GM10266 (cell line): ENCODE measurements around the gene COX6A2.
"Not testable (repeated sequence)": the region's sequence is repeated elsewhere in the genome, so short reads cannot be mapped to it uniquely, and the experiment has no call there.

Experiments
- DNase-seq: peaks from one replicate; pipeline ENCODE4 v3.0.0; 2012; ENCODE audit errors: extremely low spot score
- TF ChIP-seq, protein P1 (sequence below): IDR thresholded peaks from 2 replicates; pipeline ENCODE4 v1.5.1; 2012; ENCODE audit warnings: mild to moderate bottlenecking, low read depth; ENCODE audit not compliant: control insufficient read depth, insufficient read depth; ENCODE audit errors: missing control alignments

COX6A2 gene

DNA sequence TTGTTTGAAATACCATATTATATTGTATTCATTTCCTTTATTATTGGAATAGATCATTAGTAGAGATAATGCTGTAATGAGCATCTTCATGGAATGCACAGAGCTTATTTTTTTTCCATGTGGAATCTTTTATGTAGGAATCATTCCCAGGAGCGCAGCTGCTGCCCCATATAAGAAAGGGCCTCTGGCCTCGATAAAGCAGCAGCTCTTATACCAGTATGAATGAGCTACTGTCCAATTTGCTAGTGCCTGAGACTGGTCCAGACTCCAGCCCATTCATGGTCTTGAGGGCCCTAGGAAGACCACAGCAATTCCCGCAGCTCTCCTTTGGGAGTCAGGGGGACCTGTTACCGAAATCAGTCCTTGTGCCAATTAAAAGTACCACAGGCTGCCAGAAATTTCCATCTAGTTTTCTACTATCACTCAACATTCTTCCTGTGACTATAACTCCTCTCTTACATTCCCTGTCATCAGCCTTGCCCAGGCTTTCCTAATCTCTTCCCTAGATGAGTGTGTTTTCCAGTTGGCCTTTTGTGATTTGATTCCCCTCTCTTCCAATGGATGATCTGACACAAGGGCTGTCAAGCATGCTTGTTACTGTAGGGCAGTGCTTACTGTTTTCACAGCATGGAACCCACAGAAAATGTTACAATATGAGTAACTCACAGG is 12.5 kb upstream of the COX6A2 start:
- TF ChIP-seq, protein P1, sequence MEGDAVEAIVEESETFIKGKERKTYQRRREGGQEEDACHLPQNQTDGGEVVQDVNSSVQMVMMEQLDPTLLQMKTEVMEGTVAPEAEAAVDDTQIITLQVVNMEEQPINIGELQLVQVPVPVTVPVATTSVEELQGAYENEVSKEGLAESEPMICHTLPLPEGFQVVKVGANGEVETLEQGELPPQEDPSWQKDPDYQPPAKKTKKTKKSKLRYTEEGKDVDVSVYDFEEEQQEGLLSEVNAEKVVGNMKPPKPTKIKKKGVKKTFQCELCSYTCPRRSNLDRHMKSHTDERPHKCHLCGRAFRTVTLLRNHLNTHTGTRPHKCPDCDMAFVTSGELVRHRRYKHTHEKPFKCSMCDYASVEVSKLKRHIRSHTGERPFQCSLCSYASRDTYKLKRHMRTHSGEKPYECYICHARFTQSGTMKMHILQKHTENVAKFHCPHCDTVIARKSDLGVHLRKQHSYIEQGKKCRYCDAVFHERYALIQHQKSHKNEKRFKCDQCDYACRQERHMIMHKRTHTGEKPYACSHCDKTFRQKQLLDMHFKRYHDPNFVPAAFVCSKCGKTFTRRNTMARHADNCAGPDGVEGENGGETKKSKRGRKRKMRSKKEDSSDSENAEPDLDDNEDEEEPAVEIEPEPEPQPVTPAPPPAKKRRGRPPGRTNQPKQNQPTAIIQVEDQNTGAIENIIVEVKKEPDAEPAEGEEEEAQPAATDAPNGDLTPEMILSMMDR, result no peak

DNA sequence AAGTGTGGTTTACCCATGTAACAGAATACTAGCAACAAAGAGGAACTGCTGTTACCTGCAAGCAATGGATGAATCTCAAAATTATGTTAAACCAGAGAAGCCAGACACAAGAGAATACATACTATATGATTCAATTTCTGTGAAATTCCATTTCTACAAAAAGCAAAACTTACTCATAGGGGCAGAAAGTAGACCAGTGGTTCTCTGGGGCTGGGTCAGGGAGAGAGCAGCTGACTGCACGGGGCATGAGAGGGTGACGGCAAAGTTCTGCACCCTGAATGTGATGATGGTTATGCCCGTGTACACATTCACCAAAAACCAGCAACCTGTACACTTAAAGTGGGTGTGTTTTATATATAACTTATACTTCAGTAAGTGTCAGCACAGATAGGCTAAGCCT is 11.4 kb upstream of the COX6A2 start:
- TF ChIP-seq, protein P1, result no peak
- DNase-seq, result no peak

More for the DNA sequence above, 12.5 kb upstream of the COX6A2 start:
- DNase-seq, result no peak

DNA sequence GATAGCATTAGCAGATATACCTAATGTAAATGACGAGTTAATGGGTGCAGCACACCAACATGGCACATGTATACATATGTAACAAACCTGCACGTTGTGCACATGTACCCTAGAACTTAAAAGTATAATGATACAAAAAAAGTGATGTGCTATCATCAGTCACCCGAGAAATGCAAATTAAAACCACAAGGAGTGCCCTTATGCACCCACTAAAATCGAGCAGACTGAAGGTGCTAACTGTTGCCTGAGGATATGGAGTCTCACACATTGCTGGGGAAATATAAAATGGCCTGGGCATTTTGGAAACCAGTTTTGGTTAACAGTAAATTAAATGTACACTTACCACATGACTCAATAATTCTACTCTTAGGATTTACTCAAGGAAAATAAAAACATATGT is 10.9 kb upstream of the COX6A2 start:
- DNase-seq, result not testable (repeated sequence)

DNA sequence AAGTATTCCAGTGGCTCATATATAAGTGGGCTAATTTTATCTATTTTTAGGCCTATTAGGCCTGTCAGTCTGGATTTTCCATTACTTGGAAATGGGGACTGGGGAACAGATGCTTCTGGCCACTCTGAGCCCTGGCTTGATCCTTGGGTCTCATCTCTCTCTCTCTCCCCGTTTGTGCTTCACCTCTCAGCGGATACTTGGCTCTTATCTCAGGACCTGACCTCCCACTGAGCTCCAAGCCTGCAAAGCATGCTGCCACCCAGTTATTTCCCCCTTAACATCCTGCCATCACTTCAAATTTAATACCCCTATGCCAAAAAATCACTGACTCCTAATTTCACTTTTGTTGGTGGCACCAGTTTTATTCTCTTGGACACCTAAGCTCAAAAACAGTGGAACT is 10.3 kb upstream of the COX6A2 start:
- TF ChIP-seq, protein P1, result no peak
- no peak for DNase-seq

DNA sequence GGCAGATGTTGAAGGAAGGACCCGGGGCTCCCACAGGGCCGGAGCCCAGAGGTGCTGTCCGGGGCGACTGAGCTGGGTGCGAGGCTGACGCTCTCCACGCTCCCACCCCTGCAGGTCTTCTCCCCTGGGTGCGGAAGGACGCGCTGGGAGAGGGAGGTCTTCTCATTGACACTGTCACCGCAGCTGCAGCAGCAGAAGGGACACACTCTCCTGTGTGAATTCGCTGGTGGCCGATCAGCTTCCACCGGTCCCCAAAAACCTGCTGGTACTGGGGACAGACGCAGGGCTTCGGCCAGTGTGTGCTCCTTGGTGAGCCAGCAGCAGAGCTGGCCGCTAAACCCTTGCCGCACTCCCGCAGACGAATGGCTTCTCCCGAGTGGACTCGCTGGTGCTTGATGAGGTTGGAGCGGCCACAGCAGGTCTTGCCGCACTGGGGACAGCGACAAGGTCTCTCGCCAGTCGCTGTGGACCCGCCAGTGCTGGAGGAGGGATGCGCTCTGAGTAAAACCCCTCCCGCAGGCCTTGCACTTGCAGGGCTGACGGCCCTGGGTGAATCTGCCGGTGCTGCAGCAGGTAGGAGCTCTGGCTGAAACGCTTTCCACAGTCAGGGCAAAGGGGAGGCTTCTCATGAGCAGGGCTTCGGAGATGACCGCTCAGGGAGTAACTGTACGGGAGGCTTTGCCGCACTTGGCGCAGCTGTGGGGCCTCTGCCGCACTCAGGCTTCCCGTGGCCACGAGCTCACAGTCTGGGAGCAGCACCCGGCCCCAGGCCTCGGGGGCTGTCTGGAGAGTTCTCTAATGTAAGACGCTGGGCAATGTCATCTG is 8.3 kb upstream of the COX6A2 start:
- no peak for DNase-seq

DNA sequence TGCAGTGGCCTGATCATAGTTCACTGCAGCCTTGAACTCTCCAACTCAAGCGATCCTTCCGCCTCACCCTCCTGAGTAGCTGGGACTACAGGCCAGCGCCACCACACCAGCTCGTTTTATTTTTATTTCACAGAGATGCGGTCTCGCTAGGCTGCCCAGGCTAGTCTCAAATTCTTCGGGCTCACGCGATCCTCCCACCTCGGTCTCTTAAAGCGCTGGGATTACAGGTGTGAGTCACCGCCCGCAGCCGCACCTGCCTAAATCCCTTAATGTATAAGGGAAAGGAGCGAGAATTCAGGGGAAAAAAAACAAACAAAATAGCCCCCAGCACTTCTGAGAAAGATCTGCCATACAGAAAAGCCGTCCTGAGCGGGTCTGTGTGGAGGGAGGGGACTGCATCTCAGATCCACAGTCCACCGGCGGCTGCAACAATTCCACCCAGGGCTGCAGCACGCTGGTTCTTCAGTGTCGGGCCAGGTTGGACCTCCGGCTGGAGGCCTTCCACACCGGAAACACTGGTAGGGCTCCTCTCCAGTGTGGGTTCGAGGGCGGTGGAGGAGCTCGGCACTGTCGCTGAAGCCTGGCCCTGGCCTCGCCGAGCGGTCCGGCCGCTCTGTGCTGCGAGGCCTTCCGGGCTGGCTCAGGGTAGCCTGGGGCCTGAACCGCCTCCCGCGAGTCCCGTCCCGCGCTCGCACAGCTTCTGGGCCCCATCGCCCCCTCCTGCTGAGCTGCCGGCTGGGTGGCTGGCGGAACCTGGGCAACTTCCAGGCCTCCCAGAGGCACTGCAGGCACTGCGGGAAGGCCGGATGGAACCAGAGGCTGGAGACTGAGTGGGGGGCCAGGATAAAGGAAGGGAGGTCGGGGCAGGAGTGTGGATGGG is 7.4 kb upstream of the COX6A2 start:
- TF ChIP-seq, protein P1, result no peak
- no peak for DNase-seq

More for the DNA sequence above, 8.3 kb upstream of the COX6A2 start:
- TF ChIP-seq, protein P1, result no peak

DNA sequence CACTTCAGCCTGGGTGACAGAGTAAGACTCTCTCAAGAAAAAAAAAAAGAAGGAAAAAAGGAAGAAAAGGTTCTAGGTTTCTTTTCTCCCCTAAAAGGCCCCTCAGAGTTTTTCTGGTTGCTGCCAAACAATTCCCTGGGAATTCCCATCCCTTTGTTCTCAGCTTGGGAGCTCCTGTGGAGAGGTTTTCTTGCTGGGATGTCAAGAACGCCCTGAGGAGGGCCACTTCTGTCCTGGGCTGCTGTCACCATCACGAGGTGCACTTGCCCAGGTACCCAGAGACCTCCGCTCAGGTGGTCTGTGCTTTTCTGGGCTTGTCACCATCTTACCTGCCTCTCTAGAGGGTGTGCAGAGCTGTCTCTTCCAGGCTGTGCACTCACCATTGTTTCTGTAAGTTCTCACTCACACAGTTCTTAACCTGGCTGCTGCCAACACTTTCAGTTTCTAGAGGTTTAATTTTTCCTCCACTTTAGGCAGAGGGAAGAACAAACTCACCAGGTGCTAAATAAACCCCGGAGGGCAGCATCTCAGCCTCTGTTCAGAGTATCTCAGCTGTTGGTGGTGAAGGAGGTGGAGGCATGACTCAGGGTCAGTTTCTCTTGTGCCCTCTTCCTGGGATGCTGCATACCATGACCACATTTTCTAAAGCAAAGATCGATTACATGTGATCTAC is 2.4 kb upstream of the COX6A2 start:
- TF ChIP-seq, protein P1, result no peak
- DNase-seq, result no peak
